Measurements from ENCODE around the gene BBS7.

GRCh38 chr4:121842862-121843261, 27.4 kb downstream of the BBS7 start:
- TF ChIP-seq CTCF (IDR thresholded peaks at IDR 0.05), result no peak
- TF ChIP-seq SIN3A (IDR thresholded peaks at IDR 0.05; ENCODE audit: borderline replicate concordance, low read depth, low read length), result no peak

Measured in SK-N-SH (cell line).